ENCODE measurements around the gene TRIM71. TPM values are rescaled to one million over a fixed set of nuclear protein-coding genes. Genes with fewer than 3 reads are reported as not detected.
A peak's percentile ranks its signal among the peaks of the same experiment; 100 is the strongest.

Gene TRIM71
- total and polyA plus RNA-seq, 2 of the 13 experiments (the other 11 are each of a cell fraction or from before 2014, with no cell fraction given): 21.7 to 76.9 TPM

- peaks cover 100% of the 10 kb centered on the region for H3K4me1 ChIP-seq (ENCODE audit: insufficient read depth, low read length)
- H3K9me3 ChIP-seq (ENCODE audit: low read length): no peaks in the 10 kb centered on the region
- POLR2A ChIA-PET: interaction anchor here (2.2 kb wide), 1 partner anchor 11 kb away, joined by 6 read pairs; no protein-coding TSS in a partner anchor
- 0 out of 2 replicates have a peak overlapping the region, but pooled peaks have one; percentile 13 for H3K9ac ChIP-seq (ENCODE audit: insufficient read depth, low read depth, low read length)
- H3K79me2 ChIP-seq (ENCODE audit: insufficient read depth, low read length): peaks cover 99% of the 10 kb centered on the region
- DNase-seq (ENCODE audit: low spot score) (no peak), FAIRE-seq (no peak), ATAC-seq (peak; percentile 22)
- peak overlapping the region in 1 of 3 experiments; percentile 5; a peak in 1 of 6 replicates for H3K4me3 ChIP-seq (replicated peaks in 1 of 3; ENCODE audit: insufficient read depth in 1 of 3, low read depth in 2 of 3, low read length in 3 of 3)
- H3K27ac ChIP-seq (ENCODE audit: extremely low read length, insufficient read depth, low read length): no peak overlapping the region
- H2AFZ ChIP-seq (ENCODE audit: low read length): no peak overlapping the region
- CTCF ChIA-PET (ENCODE audit: low intra/inter-chr PET ratio, low total read pairs): no interaction called here
- H3K27me3 ChIP-seq (ENCODE audit: control insufficient read depth in 1 of 2, insufficient read depth in 2 of 2, low read length in 2 of 2): no peaks in the 10 kb centered on the region
- in situ Hi-C loops (cut with HindIII; ENCODE audit: extremely low pct_ligation_motif_present, low pct_unique_long_range_greater_than_20kb): no loop called here
- peak overlapping the region; percentile 65 for H3K4me2 ChIP-seq (ENCODE audit: low read depth, low read length)
- peaks cover 4 to 42% of the 10 kb centered on the region in 2 experiments; a peak in 4 of 5 replicates for H3K36me3 ChIP-seq (replicated peaks in 1 of 2; ENCODE audit: control insufficient read depth in 1 of 2, insufficient read depth in 2 of 2, low read length in 2 of 2)
- 63% methylated on average over 4 of the region's 4 CpGs for WGBS (ENCODE audit: low lambda C conversion rate)
- H4K20me1 ChIP-seq (ENCODE audit: insufficient read depth, low read length): peaks cover 100% of the 10 kb centered on the region
- intact Hi-C loops (cut with micrococcal nuclease; ENCODE audit: unreplicated experiment): no loop called here
- no TSS peak for BruUV-seq (replicated peaks)
- TF ChIP-seq, protein P1, sequence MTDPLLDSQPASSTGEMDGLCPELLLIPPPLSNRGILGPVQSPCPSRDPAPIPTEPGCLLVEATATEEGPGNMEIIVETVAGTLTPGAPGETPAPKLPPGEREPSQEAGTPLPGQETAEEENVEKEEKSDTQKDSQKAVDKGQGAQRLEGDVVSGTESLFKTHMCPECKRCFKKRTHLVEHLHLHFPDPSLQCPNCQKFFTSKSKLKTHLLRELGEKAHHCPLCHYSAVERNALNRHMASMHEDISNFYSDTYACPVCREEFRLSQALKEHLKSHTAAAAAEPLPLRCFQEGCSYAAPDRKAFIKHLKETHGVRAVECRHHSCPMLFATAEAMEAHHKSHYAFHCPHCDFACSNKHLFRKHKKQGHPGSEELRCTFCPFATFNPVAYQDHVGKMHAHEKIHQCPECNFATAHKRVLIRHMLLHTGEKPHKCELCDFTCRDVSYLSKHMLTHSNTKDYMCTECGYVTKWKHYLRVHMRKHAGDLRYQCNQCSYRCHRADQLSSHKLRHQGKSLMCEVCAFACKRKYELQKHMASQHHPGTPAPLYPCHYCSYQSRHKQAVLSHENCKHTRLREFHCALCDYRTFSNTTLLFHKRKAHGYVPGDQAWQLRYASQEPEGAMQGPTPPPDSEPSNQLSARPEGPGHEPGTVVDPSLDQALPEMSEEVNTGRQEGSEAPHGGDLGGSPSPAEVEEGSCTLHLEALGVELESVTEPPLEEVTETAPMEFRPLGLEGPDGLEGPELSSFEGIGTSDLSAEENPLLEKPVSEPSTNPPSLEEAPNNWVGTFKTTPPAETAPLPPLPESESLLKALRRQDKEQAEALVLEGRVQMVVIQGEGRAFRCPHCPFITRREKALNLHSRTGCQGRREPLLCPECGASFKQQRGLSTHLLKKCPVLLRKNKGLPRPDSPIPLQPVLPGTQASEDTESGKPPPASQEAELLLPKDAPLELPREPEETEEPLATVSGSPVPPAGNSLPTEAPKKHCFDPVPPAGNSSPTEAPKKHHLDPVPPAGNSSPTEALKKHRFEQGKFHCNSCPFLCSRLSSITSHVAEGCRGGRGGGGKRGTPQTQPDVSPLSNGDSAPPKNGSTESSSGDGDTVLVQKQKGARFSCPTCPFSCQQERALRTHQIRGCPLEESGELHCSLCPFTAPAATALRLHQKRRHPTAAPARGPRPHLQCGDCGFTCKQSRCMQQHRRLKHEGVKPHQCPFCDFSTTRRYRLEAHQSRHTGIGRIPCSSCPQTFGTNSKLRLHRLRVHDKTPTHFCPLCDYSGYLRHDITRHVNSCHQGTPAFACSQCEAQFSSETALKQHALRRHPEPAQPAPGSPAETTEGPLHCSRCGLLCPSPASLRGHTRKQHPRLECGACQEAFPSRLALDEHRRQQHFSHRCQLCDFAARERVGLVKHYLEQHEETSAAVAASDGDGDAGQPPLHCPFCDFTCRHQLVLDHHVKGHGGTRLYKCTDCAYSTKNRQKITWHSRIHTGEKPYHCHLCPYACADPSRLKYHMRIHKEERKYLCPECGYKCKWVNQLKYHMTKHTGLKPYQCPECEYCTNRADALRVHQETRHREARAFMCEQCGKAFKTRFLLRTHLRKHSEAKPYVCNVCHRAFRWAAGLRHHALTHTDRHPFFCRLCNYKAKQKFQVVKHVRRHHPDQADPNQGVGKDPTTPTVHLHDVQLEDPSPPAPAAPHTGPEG (CRISPR knock-in tag; IDR thresholded peaks at IDR 0.05): no peak
- TF ChIP-seq SP1 (IDR thresholded peaks at IDR 0.05) (no peak), SP1 (CRISPR knock-in tag; IDR thresholded peaks at IDR 0.05) (no peak), RCOR2 (CRISPR knock-in tag; IDR thresholded peaks at IDR 0.05) (no peak), ZNF800 (CRISPR knock-in tag; IDR thresholded peaks at IDR 0.05) (no peak), ZNF251 (CRISPR knock-in tag; IDR thresholded peaks at IDR 0.05) (no peak), ZBED4 (CRISPR knock-in tag; IDR thresholded peaks at IDR 0.05; ENCODE audit: borderline replicate concordance) (no peak), SAP130 (CRISPR knock-in tag; IDR thresholded peaks at IDR 0.05; ENCODE audit: low read depth) (peak; percentile 7; the same call in 1 of the 2 replicates), TBX3 (IDR thresholded peaks at IDR 0.05; ENCODE audit: borderline replicate concordance) (no peak), SMAD9 (CRISPR knock-in tag; IDR thresholded peaks at IDR 0.05) (no peak)
- TF ChIP-seq, protein P2, sequence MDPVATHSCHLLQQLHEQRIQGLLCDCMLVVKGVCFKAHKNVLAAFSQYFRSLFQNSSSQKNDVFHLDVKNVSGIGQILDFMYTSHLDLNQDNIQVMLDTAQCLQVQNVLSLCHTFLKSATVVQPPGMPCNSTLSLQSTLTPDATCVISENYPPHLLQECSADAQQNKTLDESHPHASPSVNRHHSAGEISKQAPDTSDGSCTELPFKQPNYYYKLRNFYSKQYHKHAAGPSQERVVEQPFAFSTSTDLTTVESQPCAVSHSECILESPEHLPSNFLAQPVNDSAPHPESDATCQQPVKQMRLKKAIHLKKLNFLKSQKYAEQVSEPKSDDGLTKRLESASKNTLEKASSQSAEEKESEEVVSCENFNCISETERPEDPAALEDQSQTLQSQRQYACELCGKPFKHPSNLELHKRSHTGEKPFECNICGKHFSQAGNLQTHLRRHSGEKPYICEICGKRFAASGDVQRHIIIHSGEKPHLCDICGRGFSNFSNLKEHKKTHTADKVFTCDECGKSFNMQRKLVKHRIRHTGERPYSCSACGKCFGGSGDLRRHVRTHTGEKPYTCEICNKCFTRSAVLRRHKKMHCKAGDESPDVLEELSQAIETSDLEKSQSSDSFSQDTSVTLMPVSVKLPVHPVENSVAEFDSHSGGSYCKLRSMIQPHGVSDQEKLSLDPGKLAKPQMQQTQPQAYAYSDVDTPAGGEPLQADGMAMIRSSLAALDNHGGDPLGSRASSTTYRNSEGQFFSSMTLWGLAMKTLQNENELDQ (CRISPR knock-in tag; IDR thresholded peaks at IDR 0.05; ENCODE audit: borderline replicate concordance): no peak
These were observed 14.4 kb downstream of the TRIM71 start for GRCh38 chr3:32832193-32832592.

All from HepG2 (cell line).